Aorta (tissue), 5 donors: ENCODE results near the gene RENBP. TPM values are rescaled to one million over a fixed set of nuclear protein-coding genes. Genes with fewer than 3 reads are reported as not detected.
A peak's percentile ranks its signal among the peaks of the same experiment; 100 is the strongest.
"Not testable (repeated sequence)": the region's sequence is repeated elsewhere in the genome, so short reads cannot be mapped to it uniquely, and the experiment has no call there.

Experiments
- ATAC-seq: fragments of 200-7000 bp; cut with Tn5 transposase; one replicate; pipeline ENCODE4 v1.9.1; 2022; ENCODE audit warnings: moderate library complexity; ENCODE audit not compliant: low FRiP score
- DNase-seq, 2 donors: peaks; one replicate each; pipeline ENCODE4 v3.0.0-alpha.2; 2020
- H3K27ac ChIP-seq, 2 donors: one replicate each; pipeline ENCODE4 v1.5.1; 2013; ENCODE audit warnings: low read length in 2 of 2, mild to moderate bottlenecking in 2 of 2, moderate library complexity in 2 of 2, control low read depth in 1 of 2, inconsistent platforms in 1 of 2, low read depth in 1 of 2
- H3K27me3 ChIP-seq, 2 donors: one replicate each; pipeline ENCODE4 v1.6.1; 2013; ENCODE audit warnings: control low read depth in 1 of 2, low read length in 1 of 2, mild to moderate bottlenecking in 1 of 2, moderate library complexity in 1 of 2; ENCODE audit not compliant: insufficient read depth in 2 of 2, control insufficient read depth in 1 of 2
- H3K36me3 ChIP-seq, 2 donors: one replicate each; pipeline ENCODE4 v1.6.1; 2013; ENCODE audit warnings: control low read depth in 1 of 2, low read length in 1 of 2, mild to moderate bottlenecking in 1 of 2; ENCODE audit not compliant: insufficient read depth in 2 of 2, control insufficient read depth in 1 of 2
- H3K4me1 ChIP-seq, 2 donors: one replicate each; pipeline ENCODE4 v1.6.1; 2013; ENCODE audit warnings: low read length in 2 of 2, control low read depth in 1 of 2, mild to moderate bottlenecking in 1 of 2, moderate library complexity in 1 of 2; ENCODE audit not compliant: insufficient read depth in 2 of 2, control insufficient read depth in 1 of 2
- H3K4me3 ChIP-seq, 2 donors: one replicate each; pipeline ENCODE4 v1.5.1; 2013; ENCODE audit warnings: low read length in 2 of 2, control low read depth in 1 of 2, mild to moderate bottlenecking in 1 of 2
- H3K9me3 ChIP-seq: one replicate; pipeline ENCODE4 v1.6.1; 2013; ENCODE audit warnings: mild to moderate bottlenecking, low read length; ENCODE audit not compliant: control insufficient read depth
- WGBS, 2 donors: extraction: QIAGEN DNeasy Blood & Tissue Kit; methylation state at CpG; one replicate each; pipeline ENCODE4 v1.1.7; 2013; 5-methylcytosine and 5-hydroxymethylcytosine counted together
- intact Hi-C, 2 donors: fragments of 100-400 bp; cut with DNase I; formaldehyde crosslinking; loops; one replicate each; pipeline versions ENCODE4 v1.14.2 to v1.15.0; 2022
- polyA plus RNA-seq, 2 donors: library from polyadenylated mRNA; stranded (reverse); fragments of 200-250 nt; gene quantifications; one replicate each; pipeline ENCODE4 v1.2.3, GENCODE V29; 2013
- total RNA-seq, 2 donors: library from RNA; stranded (reverse); fragmentation: NEBNext Ultra II Directional; extraction: Animal tissue kit (Norgen Biotek cat#: 25700); gene quantifications; one replicate each; pipeline ENCODE4 v1.2.1, GENCODE V29; 2021
- donor health status: healthy with polysubstance abuse.
- donor health status: Bipolar disorder and iron deficiency.
- donor health status: DM: no; HTN: no; CAD: no.
- donor health status: DM: no; HTN: no; CAD: no.
- donor health status: DM: yes; HTN: yes; CAD: no.

RENBP gene
- total and polyA plus RNA-seq, 4 donors, result 10.5 to 20.9 (median 13.8) TPM

- no peaks in the 10 kb centered on the region for H3K27me3 ChIP-seq
- no peak overlapping the region for H3K27ac ChIP-seq
- intact Hi-C loops, result no loop called here
- no peak overlapping the region for H3K4me3 ChIP-seq
- no peak for DNase-seq
- H3K9me3 ChIP-seq, result no peaks in the 10 kb centered on the region
- no peaks in the 10 kb centered on the region for H3K36me3 ChIP-seq
- no peaks in the 10 kb centered on the region for H3K4me1 ChIP-seq
- 88 to 92% methylated on average over 12 of the region's 12 CpGs for WGBS, 2 donors
- no peak for ATAC-seq
These were observed 38.9 kb upstream of the RENBP start for GRCh38 chrX:153983321-153983801.

GRCh38 chrX:153981771-153982533, 37.5 kb upstream of the RENBP start:
- no peak overlapping the region for H3K4me3 ChIP-seq

GRCh38 chrX:153981231-153981630, 36.8 kb upstream of the RENBP start:
- Histone ChIP-seq H3K27me3 (no peaks in the 10 kb centered on the region), H3K4me1 (no peaks in the 10 kb centered on the region), H3K4me3 (no peak overlapping the region), H3K27ac (no peak overlapping the region), H3K36me3 (no peaks in the 10 kb centered on the region), H3K9me3 (no peaks in the 10 kb centered on the region)
- ATAC-seq, result no peak
- intact Hi-C loops, result no loop called here
- WGBS, 2 donors, result 80 to 88% methylated on average over 7 of the region's 7 CpGs
- DNase-seq, result no peak

More at GRCh38 chrX:153981771-153982533, 37.5 kb upstream of the RENBP start:
- Histone ChIP-seq H3K36me3 (no peaks in the 10 kb centered on the region), H3K9me3 (no peaks in the 10 kb centered on the region), H3K4me1 (no peaks in the 10 kb centered on the region), H3K27ac (no peak overlapping the region), H3K27me3 (no peaks in the 10 kb centered on the region)
- WGBS, 2 donors, result 92 to 94% methylated on average over 52 of the region's 52 CpGs
- DNase-seq (peak; percentile 76 to 82), ATAC-seq (peak; percentile 5)
- intact Hi-C loops, result no loop called here

- intact Hi-C loops, H3K27ac ChIP-seq, H3K4me1 ChIP-seq, H3K36me3 ChIP-seq, H3K4me3 ChIP-seq, ATAC-seq, H3K9me3 ChIP-seq, H3K27me3 ChIP-seq, DNase-seq: not testable (repeated sequence)
- WGBS, 2 donors, result 68 to 75% methylated on average over 9 of the region's 10 CpGs
These were observed 36.0 kb upstream of the RENBP start for GRCh38 chrX:153980394-153980793.

GRCh38 chrX:153974726-153975286, 30.4 kb upstream of the RENBP start:
- no peak for ATAC-seq
- 83 to 87% methylated on average over 3 of the region's 3 CpGs for WGBS, 2 donors

GRCh38 chrX:153974003-153974725, 29.7 kb upstream of the RENBP start:
- DNase-seq, result peak in 1 of 2 donors; percentile 59
- Histone ChIP-seq H3K4me3 (no peak overlapping the region), H3K36me3 (no peaks in the 10 kb centered on the region), H3K9me3 (no peaks in the 10 kb centered on the region), H3K27ac (peak overlapping the region in 1 of 2 donors; percentile 3), H3K27me3 (no peaks in the 10 kb centered on the region), H3K4me1 (peaks cover 0 to 4% of the 10 kb centered on the region in 2 donors)
- intact Hi-C loops, result no loop called here
- ATAC-seq, result no peak
- WGBS, 2 donors, result 82 to 85% methylated on average over 14 of the region's 14 CpGs

More at GRCh38 chrX:153974726-153975286, 30.4 kb upstream of the RENBP start:
- Histone ChIP-seq H3K27me3 (no peaks in the 10 kb centered on the region), H3K9me3 (no peaks in the 10 kb centered on the region), H3K4me3 (no peak overlapping the region), H3K36me3 (no peaks in the 10 kb centered on the region), H3K4me1 (peaks cover 0 to 4% of the 10 kb centered on the region in 2 donors), H3K27ac (peak overlapping the region in 1 of 2 donors; percentile 3)
- intact Hi-C loops, result no loop called here
- no peak for DNase-seq

GRCh38 chrX:153973127-153974002, 28.9 kb upstream of the RENBP start:
- ATAC-seq, result no peak
- DNase-seq, result peak in 1 of 2 donors; percentile 49
- 40 to 57% methylated on average over 20 of the region's 20 CpGs for WGBS, 2 donors
- Histone ChIP-seq H3K9me3 (no peaks in the 10 kb centered on the region), H3K27ac (peak overlapping the region in 1 of 2 donors; percentile 78), H3K36me3 (no peaks in the 10 kb centered on the region), H3K4me1 (peaks cover 0 to 4% of the 10 kb centered on the region in 2 donors), H3K4me3 (peak overlapping the region; percentile 48 to 65), H3K27me3 (no peaks in the 10 kb centered on the region)
- intact Hi-C loops, result loop anchor here in 1 of 2 donors (2.0 kb wide), 1 partner anchor 45 kb away; no protein-coding TSS in a partner anchor
